PC-9 (cell line): ENCODE measurements around the gene TUBGCP2. TPM values are rescaled to one million over a fixed set of nuclear protein-coding genes. Genes with fewer than 3 reads are reported as not detected.

Experiments used
- BruUV-seq: library from RNA; stranded (reverse); fragments of 400-500 nt; replicated peaks from 2 replicates; lab custom pipeline; 2021; lab: Mats Ljungman, UMichigan
- CTCF ChIA-PET: fragments of 300-600 bp; sonication (Branson Sonifier 250); formaldehyde crosslinking; loops from one replicate; lab custom pipeline; 2022; ENCODE audit warnings: antibody characterized with exemption; lab: Charles Lee
- POLR2A ChIA-PET: fragments of 300-600 bp; sonication (Branson Sonifier 250); formaldehyde crosslinking; loops from one replicate; lab custom pipeline; 2022; ENCODE audit warnings: antibody characterized with exemption; ENCODE audit not compliant: unreplicated experiment; lab: Charles Lee
- DNase-seq, 2 experiments: peaks; one replicate each; pipeline versions ENCODE4 v3.0.0 to v3.0.0-alpha.2; 2015 to 2022; ENCODE audit warnings: mixed read lengths in 1 of 2
- H2AFZ ChIP-seq: fragments of 200-600 bp; sonication (generic); 2 replicates; pipeline ENCODE4 v1.8.1; 2017; ENCODE audit warnings: antibody characterized with exemption
- H3F3A ChIP-seq: fragments of 200-600 bp; sonication (generic); 2 replicates; pipeline ENCODE4 v1.8.1; 2017; ENCODE audit warnings: antibody characterized with exemption, mild to moderate bottlenecking, low read depth; ENCODE audit not compliant: insufficient read depth
- H3K27ac ChIP-seq: fragments of 200-600 bp; sonication (generic); 2 replicates; pipeline ENCODE4 v1.6.1; 2016; ENCODE audit warnings: mixed run types
- H3K27me3 ChIP-seq: fragments of 200-600 bp; sonication (generic); 2 replicates; pipeline ENCODE4 v1.6.1; 2016; ENCODE audit warnings: low read depth, mixed run types; ENCODE audit not compliant: insufficient read depth
- H3K36me3 ChIP-seq: fragments of 200-600 bp; sonication (generic); 2 replicates; pipeline ENCODE4 v1.6.1; 2016; ENCODE audit warnings: low read depth, mixed run types
- H3K4me1 ChIP-seq: fragments of 200-600 bp; sonication (generic); replicated peaks from 2 replicates; pipeline ENCODE4 v1.6.1; 2016; ENCODE audit warnings: mixed run types; ENCODE audit not compliant: insufficient read depth
- H3K4me2 ChIP-seq: fragments of 200-600 bp; sonication (generic); 2 replicates; pipeline ENCODE4 v1.6.1; 2017; ENCODE audit warnings: mixed run types
- H3K4me3 ChIP-seq: fragments of 200-600 bp; sonication (generic); 2 replicates; pipeline ENCODE4 v1.6.1; 2016; ENCODE audit warnings: mixed run types
- H3K79me2 ChIP-seq: fragments of 200-600 bp; sonication (generic); 2 replicates; pipeline ENCODE4 v1.6.1; 2017; ENCODE audit warnings: low read depth, mixed run types
- H3K9me2 ChIP-seq: fragments of 200-600 bp; sonication (generic); 2 replicates; pipeline ENCODE4 v1.8.1; 2017; ENCODE audit warnings: mild to moderate bottlenecking; ENCODE audit not compliant: insufficient read depth
- H3K9me3 ChIP-seq: fragments of 200-600 bp; sonication (generic); 2 replicates; pipeline ENCODE4 v1.8.1; 2016; ENCODE audit warnings: low read depth; ENCODE audit not compliant: insufficient read depth
- H4K20me1 ChIP-seq: fragments of 200-600 bp; sonication (generic); 2 replicates; pipeline ENCODE4 v1.8.1; 2017; ENCODE audit not compliant: insufficient read depth
- CTCF ChIP-seq: fragments of 200-600 bp; sonication (generic); conservative IDR thresholded peaks from 2 replicates; pipeline ENCODE4 v1.6.1; 2017; ENCODE audit warnings: mixed run types, antibody characterized with exemption, mild to moderate bottlenecking, moderate library complexity
- EZH2 ChIP-seq: fragments of 200-600 bp; sonication (generic); IDR thresholded peaks from 2 replicates; pipeline ENCODE4 v1.8.0; 2017; ENCODE audit warnings: antibody characterized with exemption, low read depth
- intact Hi-C: fragments of 100-400 bp; cut with micrococcal nuclease; formaldehyde crosslinking; loops from one replicate; pipeline ENCODE4 v1.10.0; 2022; ENCODE audit not compliant: unreplicated experiment
- total RNA-seq: library from RNA; stranded (reverse); gene quantifications from 2 replicates; pipeline ENCODE4 v1.2.3, GENCODE V29; 2021

TUBGCP2 gene
- total RNA-seq, 1 experiment from 2014 or later: 52.8 TPM

- no peak overlapping the region for H2AFZ ChIP-seq
- H3K9me3 ChIP-seq: no peaks in the 10 kb centered on the region
- DNase-seq: no peak
- no peaks in the 10 kb centered on the region for H3K27me3 ChIP-seq
- CTCF ChIA-PET: no interaction called here
- intact Hi-C loops: no loop called here
- no peak overlapping the region for H3K4me2 ChIP-seq
- H3K79me2 ChIP-seq: no peaks in the 10 kb centered on the region
- no peaks in the 10 kb centered on the region for H3K36me3 ChIP-seq
- H3K4me1 ChIP-seq: no peaks in the 10 kb centered on the region
- no TSS peak for BruUV-seq
- no peaks in the 10 kb centered on the region for H3F3A ChIP-seq
- H4K20me1 ChIP-seq: no peaks in the 10 kb centered on the region
- no peak overlapping the region for H3K27ac ChIP-seq
- no peaks in the 10 kb centered on the region for H3K9me2 ChIP-seq
- POLR2A ChIA-PET: no interaction called here
- no peak overlapping the region for H3K4me3 ChIP-seq
- no peak for TF ChIP-seq CTCF
- TF ChIP-seq EZH2: no peak
Observed at GRCh38 chr10:133347710-133348517, 39.2 kb upstream of the TUBGCP2 start.

GRCh38 chr10:133346413-133346812, 37.7 kb upstream of the TUBGCP2 start:
- BruUV-seq: no TSS peak
- no peaks in the 10 kb centered on the region for H3K36me3 ChIP-seq
- H3K4me1 ChIP-seq: no peaks in the 10 kb centered on the region

GRCh38 chr10:133344236-133344635, 35.6 kb upstream of the TUBGCP2 start:
- no peak overlapping the region for H2AFZ ChIP-seq
- POLR2A ChIA-PET: no interaction called here
- H3K27me3 ChIP-seq: no peaks in the 10 kb centered on the region
- H3K36me3 ChIP-seq: no peaks in the 10 kb centered on the region
- no peak overlapping the region for H3K4me3 ChIP-seq
- no peaks in the 10 kb centered on the region for H3K4me1 ChIP-seq
- intact Hi-C loops: no loop called here
- H3K27ac ChIP-seq: no peak overlapping the region
- no TSS peak for BruUV-seq
- CTCF ChIA-PET: no interaction called here
- H4K20me1 ChIP-seq: no peaks in the 10 kb centered on the region
- no peak overlapping the region for H3K4me2 ChIP-seq
- no peaks in the 10 kb centered on the region for H3K79me2 ChIP-seq
- no peaks in the 10 kb centered on the region for H3F3A ChIP-seq
- DNase-seq: no peak
- TF ChIP-seq EZH2 (no peak), CTCF (no peak)
- H3K9me2 ChIP-seq: no peaks in the 10 kb centered on the region
- no peaks in the 10 kb centered on the region for H3K9me3 ChIP-seq

More at GRCh38 chr10:133346413-133346812, 37.7 kb upstream of the TUBGCP2 start:
- intact Hi-C loops: no loop called here
- Histone ChIP-seq H3K9me2 (no peaks in the 10 kb centered on the region), H3K4me2 (no peak overlapping the region), H2AFZ (no peak overlapping the region), H3K27me3 (no peaks in the 10 kb centered on the region), H3K79me2 (no peaks in the 10 kb centered on the region), H3F3A (no peaks in the 10 kb centered on the region), H3K27ac (no peak overlapping the region), H4K20me1 (no peaks in the 10 kb centered on the region), H3K9me3 (no peaks in the 10 kb centered on the region), H3K4me3 (no peak overlapping the region)
- no peak for DNase-seq
- CTCF ChIA-PET: no interaction called here
- TF ChIP-seq EZH2 (no peak), CTCF (no peak)
- POLR2A ChIA-PET: no interaction called here
